Upper lobe of left lung (tissue), 4 donors: ENCODE data around the gene PSAP.

ENCODE experiments used
- POLR2A ChIP-seq, 4 donors: fragments of 450-650 bp; IDR thresholded peaks; one replicate each; pipeline ENCODE4 v1.5.1; 2016 to 2017; ENCODE audit warnings: antibody characterized with exemption in 4 of 4, mild to moderate bottlenecking in 2 of 4
- POLR2AphosphoS5 ChIP-seq, 2 donors: sonication (generic); formaldehyde crosslinking; IDR thresholded peaks; one replicate each; pipeline ENCODE4 v1.5.1; 2017; ENCODE audit warnings: antibody characterized with exemption in 2 of 2
- TF ChIP-seq, protein P1 (sequence below), 6 experiments: fragments of 450-650 bp in 4 of 6; fragments of 200-600 bp in 2 of 6; sonication (generic) in 2 of 6; IDR thresholded peaks; one replicate each; pipeline ENCODE4 v1.5.1; 2016 to 2019; ENCODE audit warnings: antibody characterized with exemption in 6 of 6

DNA sequence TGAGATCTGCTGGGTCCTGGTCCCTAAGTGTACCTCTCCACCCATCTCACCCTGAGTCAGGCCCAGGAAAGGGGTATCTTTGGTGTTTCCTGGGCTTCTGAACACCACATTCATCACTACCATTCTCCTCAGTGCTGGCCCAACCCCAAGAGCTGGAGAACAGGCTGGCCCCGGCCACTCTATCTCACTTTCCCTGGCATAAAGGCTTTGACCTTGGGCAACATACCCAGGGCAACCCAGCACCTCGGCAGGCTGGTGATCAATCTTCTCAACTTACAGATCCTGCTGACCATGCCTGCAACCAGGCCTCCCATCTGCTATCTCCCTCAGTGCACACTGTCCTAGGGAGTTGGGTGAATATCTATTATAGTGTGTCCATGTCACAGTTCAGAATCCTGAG, 79.8 kb downstream of the PSAP start:
- TF ChIP-seq, protein P1, sequence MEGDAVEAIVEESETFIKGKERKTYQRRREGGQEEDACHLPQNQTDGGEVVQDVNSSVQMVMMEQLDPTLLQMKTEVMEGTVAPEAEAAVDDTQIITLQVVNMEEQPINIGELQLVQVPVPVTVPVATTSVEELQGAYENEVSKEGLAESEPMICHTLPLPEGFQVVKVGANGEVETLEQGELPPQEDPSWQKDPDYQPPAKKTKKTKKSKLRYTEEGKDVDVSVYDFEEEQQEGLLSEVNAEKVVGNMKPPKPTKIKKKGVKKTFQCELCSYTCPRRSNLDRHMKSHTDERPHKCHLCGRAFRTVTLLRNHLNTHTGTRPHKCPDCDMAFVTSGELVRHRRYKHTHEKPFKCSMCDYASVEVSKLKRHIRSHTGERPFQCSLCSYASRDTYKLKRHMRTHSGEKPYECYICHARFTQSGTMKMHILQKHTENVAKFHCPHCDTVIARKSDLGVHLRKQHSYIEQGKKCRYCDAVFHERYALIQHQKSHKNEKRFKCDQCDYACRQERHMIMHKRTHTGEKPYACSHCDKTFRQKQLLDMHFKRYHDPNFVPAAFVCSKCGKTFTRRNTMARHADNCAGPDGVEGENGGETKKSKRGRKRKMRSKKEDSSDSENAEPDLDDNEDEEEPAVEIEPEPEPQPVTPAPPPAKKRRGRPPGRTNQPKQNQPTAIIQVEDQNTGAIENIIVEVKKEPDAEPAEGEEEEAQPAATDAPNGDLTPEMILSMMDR (IDR thresholded peaks at IDR 0.05): no peak
- TF ChIP-seq POLR2A (IDR thresholded peaks at IDR 0.05) (no peak), POLR2AphosphoS5 (IDR thresholded peaks at IDR 0.05) (no peak)
